NCI-H82 treated with DMSO at 0.1 percent for 48 hours (cell line): ENCODE measurements around the gene HDAC10.

Source experiments
- DNase-seq: peaks from one replicate; lab custom pipeline; 2025; ENCODE audit not compliant: unreplicated experiment; lab: John Stamatoyannopoulos, UW

HDAC10 gene

GRCh38 chr22:50250555-50251476 is at the start of gene HDAC10:
Gene HDAC10 (minus strand): TSS chr22:50251265. CDS start chr22:50251032, 233 bp downstream.
- DNase-seq, result no peak

GRCh38 chr22:50300620-50301257 is 49.7 kb upstream of the HDAC10 start:
- DNase-seq, result no peak

GRCh38 chr22:50299785-50300619 is 48.9 kb upstream of the HDAC10 start:
- no peak for DNase-seq

GRCh38 chr22:50298937-50299784 is 48.1 kb upstream of the HDAC10 start:
- DNase-seq, result no peak

GRCh38 chr22:50298266-50298637 is 47.2 kb upstream of the HDAC10 start:
- DNase-seq, result no peak

GRCh38 chr22:50297510-50298265 is 46.6 kb upstream of the HDAC10 start:
- DNase-seq, result no peak

- no peak for DNase-seq
Measured at GRCh38 chr22:50296658-50297490, 45.8 kb upstream of the HDAC10 start.

GRCh38 chr22:50294319-50294656 is 43.2 kb upstream of the HDAC10 start:
- DNase-seq, result no peak

- no peak for DNase-seq
Measured at GRCh38 chr22:50293441-50294318, 42.6 kb upstream of the HDAC10 start.

- no peak for DNase-seq
Measured at GRCh38 chr22:50292643-50293440, 41.8 kb upstream of the HDAC10 start.

GRCh38 chr22:50289942-50290630 is 39.0 kb upstream of the HDAC10 start:
- DNase-seq, result no peak

- no peak for DNase-seq
Measured at GRCh38 chr22:50289151-50289941, 38.3 kb upstream of the HDAC10 start.

GRCh38 chr22:50287731-50288130 is 36.7 kb upstream of the HDAC10 start:
- no peak for DNase-seq

GRCh38 chr22:50286701-50287318 is 35.7 kb upstream of the HDAC10 start:
- DNase-seq, result no peak

- DNase-seq, result no peak
Measured at GRCh38 chr22:50286275-50286674, 35.2 kb upstream of the HDAC10 start.
